Stimulated activated naive CD4-positive, alpha-beta T cell (primary cell): ENCODE data around the gene SH2D3C.

Experiments used
- DNase-seq, 6 experiments: peaks; one replicate each; lab custom pipeline; 2025; lab: John Stamatoyannopoulos, UW

SH2D3C gene

GRCh38 chr9:127806871-127807270 lies 28.4 kb upstream of the SH2D3C start:
- DNase-seq = no peak

GRCh38 chr9:127805620-127806019 lies 27.2 kb upstream of the SH2D3C start:
- no peak for DNase-seq

GRCh38 chr9:127803507-127804352 lies 25.3 kb upstream of the SH2D3C start:
- DNase-seq = no peak

GRCh38 chr9:127802576-127803443 lies 24.3 kb upstream of the SH2D3C start, which contains the start of gene FPGS:
Gene FPGS (plus strand): TSS chr9:127802882. CDS start chr9:127802925, 43 bp downstream.
- peak; percentile 80 to 91 (median 83) for DNase-seq

GRCh38 chr9:127801955-127802575 lies 23.6 kb upstream of the SH2D3C start:
- no peak for DNase-seq

GRCh38 chr9:127796852-127797370 lies 18.4 kb upstream of the SH2D3C start:
- no peak for DNase-seq

GRCh38 chr9:127796225-127796813 lies 17.9 kb upstream of the SH2D3C start:
- no peak for DNase-seq

- no peak for DNase-seq
These were observed 15.7 kb upstream of the SH2D3C start for GRCh38 chr9:127794001-127794791.

- DNase-seq = no peak
These were observed 14.7 kb upstream of the SH2D3C start for GRCh38 chr9:127793093-127793708.

GRCh38 chr9:127792417-127793031 lies 14.1 kb upstream of the SH2D3C start:
- no peak for DNase-seq

GRCh38 chr9:127791085-127791484 lies 12.6 kb upstream of the SH2D3C start:
- no peak for DNase-seq

- DNase-seq = no peak
These were observed 11.8 kb upstream of the SH2D3C start for GRCh38 chr9:127790094-127790855.

GRCh38 chr9:127789179-127789578 lies 10.7 kb upstream of the SH2D3C start:
- no peak for DNase-seq

- DNase-seq = no peak
These were observed 10.0 kb upstream of the SH2D3C start for GRCh38 chr9:127788337-127789011.

GRCh38 chr9:127786773-127787104 lies 8.3 kb upstream of the SH2D3C start:
- DNase-seq = peak in 2 of 6 experiments; percentile 41 to 52

GRCh38 chr9:127785933-127786772 lies 7.7 kb upstream of the SH2D3C start, which contains the start of gene CDK9:
Gene CDK9 (plus strand): TSS chr9:127786034. CDS start chr9:127786149, 115 bp downstream.
- peak; percentile 85 to 95 (median 87) for DNase-seq
